Activated CD4-positive, alpha-beta T cell treated with anti-CD3 and anti-CD28 coated beads, Interleukin-2, amount 50 U/mL, for 16 hours (primary cell): Measurements from ENCODE around the gene C19orf47.
"Not testable (repeated sequence)": the region's sequence is repeated elsewhere in the genome, so short reads cannot be mapped to it uniquely, and the experiment has no call there.

Source experiments
- DNase-seq: peaks from one replicate; pipeline ENCODE4 v3.0.0-alpha.2; 2020

C19orf47 gene

DNA sequence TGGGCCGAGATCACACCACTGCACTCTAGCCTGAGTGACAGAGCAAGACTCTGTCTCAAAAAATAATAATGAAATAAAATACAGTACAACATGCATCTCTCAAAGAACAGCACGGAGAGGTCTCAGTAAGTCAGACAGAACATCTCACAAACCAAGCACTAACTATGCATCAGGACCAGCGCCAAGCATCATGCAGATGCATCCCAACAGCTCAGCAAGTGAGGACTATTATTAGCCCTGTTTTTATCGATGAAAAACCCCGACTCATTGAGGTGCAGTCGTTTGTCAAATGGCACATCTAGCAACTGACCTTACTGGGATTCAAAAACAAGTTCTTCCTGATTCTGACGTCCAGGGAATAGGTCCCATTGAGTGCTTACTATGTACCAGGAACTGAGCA, 3.8 kb downstream of the C19orf47 start:
- no peak for DNase-seq

DNA sequence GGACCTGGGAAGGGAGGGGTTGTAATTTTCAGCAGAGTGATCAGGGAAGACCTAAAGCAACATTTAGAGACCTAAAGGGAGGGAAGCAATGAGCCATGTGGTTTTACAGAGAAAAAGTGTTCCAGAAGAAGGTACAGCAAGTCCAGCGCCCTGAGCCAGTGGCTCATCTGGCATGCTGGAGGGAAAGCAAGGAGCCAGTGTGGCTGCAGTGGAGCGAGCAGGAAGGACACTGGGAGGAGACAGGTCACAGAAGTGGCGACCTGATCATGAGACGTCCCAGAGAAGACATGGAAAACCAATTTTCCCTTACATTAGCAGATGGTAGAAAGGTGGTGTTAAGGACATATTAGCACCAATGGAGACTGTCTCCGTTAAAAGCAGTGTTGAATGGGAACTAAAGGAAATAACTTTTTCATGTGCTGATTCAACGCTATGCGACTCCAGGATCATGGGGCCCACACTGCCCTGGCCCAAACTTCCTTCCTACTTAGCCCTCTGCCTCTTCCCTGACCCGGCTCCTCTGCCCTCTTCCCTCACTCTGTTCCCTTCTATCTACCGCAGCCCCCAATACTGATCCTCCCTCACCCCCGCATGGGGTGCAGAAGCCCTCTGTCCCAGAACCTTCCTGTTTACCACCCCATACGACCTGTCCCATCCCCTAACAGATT, 5.4 kb downstream of the C19orf47 start:
- DNase-seq, result no peak

DNA sequence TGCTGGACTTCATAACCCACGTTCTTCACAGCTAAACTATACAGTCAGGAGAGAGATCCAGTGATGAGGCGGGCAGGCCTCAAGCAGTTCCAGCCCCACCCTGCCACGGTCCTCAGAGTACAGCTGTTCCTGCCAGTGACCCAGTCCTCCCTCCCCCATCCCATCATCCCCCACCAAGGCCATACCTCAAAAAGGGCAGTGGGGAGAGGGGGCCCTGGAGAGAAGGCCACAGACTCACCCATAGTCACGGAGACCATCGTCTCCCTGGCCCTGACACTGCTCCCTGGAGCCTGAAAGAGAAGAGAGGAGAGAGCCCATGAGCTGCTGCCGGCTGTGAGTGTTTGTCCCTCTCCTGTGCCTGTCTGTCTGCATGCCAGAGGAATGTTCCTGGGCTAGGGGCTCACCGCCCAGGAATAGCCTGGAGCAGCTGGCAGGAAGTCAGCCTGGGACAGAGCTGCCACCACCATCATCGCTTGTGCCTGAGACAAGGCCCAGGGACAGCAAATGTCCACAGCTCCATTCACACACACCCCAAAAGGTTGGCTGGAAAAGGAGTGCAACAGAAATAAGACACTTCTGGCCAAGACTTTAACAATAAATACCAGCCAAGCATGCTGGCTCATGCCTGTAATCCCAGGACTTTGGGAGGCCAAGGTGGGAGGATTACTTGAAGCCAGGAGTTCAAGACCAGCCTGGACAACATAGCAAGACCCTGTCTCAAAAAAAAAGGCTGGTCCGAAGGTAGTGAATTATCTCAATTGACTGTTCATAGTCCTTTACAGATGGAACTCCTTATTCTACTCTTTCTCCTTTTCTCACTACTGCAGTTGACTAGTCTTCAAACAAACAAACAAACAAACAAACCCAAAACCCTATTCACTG, 6.4 kb downstream of the C19orf47 start:
- no peak for DNase-seq

DNA sequence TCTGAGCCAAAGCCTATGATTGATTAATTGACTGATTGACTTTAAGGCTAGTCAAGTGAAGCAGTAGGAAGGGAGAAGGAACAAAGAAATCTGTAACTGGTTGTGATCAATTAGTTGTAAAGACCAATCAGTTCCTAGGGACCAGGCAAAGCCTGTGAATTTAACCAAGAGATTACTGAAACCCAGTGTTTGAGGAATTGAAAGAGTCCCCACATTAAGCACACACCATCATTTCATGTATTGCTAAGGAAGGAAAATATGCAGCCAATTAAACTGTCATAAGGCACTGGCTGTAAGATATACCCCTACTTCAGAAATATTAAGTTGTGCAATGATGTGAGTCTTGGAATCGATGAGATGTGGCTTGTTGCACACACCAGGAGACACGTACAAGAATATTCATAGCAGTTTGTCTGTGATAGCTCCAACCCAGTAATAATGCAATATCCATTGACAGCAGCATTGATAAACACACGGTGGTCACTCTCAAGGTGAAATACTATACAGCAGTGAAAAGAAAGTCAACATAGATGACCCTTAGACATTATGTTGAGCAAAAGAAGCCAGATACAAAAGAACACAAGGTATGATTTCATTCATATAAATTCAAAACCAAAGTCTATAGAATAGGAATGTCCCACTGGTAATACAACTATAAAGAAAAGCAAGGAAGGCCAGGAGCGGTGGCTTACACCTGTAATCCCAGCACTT, 9.0 kb downstream of the C19orf47 start:
- DNase-seq, result no peak

DNA sequence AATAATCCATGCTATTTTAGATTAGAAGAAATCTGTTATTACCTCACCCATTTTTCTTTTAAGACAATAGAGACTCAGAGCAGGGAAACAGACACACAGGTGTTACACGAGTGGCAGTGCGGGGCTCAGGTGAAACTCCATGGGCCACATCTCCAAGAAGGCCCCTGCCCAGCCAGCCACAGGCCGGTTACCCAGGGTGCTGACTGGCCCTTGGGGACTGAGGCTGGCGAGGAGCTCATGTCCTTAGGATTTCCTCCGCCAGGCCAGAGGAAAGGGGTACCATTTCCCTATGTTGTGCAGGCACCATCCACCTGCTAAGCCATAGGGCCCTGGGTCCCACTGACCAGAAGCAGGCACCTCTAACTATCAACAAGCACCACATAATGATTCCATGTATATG, 10.6 kb downstream of the C19orf47 start:
- no peak for DNase-seq

DNA sequence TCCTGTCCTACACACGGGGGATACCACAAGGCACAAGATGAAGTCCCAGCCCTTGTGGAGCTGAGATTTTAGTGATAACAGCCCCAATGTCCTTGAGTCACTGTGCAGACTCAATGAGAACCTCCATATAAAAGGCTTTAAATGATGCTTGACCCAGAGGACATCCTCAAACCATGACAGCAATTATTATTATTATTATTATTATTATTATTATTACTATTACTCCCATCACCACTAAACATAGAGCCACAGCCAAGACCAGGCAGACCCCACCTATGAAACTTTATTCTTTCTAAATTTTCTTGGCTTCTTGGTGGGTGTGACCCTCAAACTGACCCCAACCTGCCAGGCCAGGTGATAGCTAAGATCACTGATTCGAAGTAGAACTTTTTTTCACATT, 11.1 kb downstream of the C19orf47 start:
- no peak for DNase-seq

DNA sequence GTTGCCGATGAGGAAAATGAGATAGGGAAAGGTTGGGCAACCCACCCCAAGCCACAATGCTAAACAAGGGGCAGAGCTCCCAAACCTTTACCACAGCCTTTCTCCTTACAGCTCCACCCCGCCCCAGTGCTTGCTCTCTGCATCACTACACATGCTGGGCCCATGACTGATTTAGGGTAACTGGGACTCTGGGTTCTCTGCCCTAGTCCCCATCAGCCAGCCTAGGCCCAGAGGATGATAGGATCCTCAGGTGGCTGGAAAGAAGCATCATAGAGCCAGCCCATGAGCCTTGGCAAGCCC, 11.6 kb downstream of the C19orf47 start:
- DNase-seq, result no peak

DNA sequence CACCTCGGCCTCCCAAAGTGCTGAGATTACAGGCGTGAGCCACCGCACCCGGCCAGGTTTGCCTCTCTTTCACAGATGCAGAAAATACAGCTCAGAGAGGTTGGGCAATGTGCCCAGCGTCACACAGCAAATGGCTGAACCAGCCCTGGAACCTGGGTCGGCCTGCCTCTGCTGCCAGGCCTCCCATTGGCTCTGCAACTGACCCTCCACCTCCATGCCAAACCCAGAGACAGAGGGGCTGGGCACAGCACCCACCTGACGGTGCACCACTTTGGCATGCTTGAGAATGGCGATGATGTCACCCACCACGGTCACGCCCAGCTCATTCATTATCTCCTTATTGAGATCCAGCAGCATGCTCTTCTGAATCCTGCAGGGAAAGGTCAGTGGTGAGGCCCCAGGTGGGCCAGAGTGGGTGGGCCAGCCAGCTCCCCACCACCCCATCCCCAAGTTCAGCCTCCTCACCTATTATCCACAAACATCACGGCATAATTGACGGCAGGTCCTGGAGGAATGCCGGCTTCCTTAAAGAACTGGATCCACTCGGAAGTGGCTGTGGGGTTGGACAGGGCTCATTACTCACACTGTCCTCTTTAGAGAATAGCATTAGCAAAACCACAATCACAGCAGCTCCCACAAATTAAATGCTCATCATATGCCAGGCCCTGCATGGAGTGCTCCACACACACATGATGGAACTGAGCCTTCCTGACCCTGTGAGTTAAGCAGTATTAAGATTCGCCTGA, 12.2 kb downstream of the C19orf47 start:
- no peak for DNase-seq

DNA sequence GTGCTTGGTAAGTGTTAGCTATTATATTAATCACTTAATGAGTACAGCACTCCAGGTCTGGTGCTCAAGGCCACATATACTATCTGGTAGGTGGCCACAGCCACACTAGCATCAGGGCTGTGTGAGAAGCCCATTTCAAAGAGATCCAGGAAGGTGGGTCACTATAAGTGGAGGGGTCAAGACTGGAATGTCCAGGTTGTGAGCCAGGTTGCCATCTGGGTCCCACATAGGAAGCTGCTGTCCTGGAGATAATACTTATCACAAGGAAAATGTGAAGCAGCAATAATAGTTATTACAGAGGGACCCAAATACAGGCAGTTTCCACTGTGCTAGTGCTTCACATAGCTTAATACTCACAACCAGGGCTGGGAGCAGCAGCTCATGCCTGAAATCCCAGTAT, 13.1 kb downstream of the C19orf47 start:
- no peak for DNase-seq

DNA sequence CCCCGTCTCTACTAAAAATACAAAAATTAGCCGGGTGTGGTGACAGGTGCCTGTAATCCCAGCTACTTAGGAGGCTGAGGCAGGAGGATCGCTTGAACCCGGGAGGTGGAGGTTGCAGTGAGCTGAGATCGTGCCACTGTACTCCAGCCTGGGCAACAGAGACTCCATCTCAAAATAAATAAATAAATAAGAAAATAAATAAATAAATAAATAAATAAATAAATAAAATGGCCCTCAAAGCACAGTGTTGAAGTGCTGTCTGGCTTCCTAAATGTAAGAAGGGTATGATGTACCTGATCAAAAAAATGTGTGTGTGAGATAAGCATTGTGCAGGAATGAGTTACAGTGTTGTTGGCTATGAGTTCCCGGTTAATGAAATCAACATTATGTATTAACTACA, 15.1 kb downstream of the C19orf47 start:
- DNase-seq, result not testable (repeated sequence)

DNA sequence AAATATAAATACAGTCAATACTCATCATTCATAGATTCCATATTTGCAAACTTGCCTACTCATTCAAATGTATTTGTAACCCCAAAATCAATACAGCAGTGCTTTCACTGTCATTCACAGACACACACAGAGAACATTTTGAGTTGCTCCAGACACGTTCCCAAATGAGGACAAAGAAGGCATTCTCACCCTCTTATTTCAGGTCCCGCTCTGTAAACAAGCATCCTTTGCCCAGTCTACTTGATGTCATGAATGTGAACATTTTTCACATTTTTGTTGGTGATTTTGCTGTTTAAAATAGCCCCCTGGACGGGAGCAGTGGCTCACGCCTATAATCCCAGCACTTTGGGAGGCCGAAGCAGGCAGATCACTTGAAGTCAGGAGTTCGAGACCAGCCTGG, 15.5 kb downstream of the C19orf47 start:
- DNase-seq, result no peak

DNA sequence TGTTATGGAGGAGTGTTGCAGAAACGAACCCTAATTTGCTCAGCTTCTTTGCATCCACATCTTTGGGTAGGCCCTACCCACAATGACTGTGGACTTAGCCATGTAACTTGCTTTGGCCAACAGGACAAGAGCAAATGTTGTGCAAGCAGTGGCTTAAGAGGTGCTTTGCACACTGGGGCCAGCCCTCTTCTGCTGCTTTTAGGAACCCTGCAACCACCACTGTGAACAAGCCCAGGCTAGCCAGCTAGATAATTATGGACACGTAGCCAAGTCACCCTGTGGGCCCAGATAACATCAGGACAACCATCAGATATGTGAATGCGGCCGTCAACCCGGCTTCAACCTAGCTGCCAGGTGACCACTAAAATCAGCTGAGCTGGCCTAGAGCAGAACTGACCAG, 17.1 kb downstream of the C19orf47 start:
- no peak for DNase-seq

DNA sequence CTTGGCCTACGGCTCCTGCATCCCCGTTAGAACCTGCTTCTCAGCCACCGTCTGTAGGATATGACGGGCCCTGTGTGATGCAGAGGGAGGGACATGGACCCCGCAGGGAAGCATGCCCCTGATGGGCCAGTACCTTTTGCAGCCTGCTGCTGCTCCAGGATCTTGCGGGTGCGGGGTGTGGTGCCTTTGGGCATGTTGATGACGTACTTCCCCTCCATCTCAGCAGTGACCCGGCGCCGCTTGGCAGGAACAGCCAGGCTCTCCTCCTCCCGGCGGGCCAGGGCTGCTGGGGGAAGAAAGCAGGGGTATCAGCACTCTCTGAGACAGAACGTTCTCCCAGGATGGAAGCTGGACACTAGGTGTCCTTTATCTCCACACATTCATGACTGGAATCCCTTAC, 22.0 kb downstream of the C19orf47 start:
- DNase-seq, result no peak

DNA sequence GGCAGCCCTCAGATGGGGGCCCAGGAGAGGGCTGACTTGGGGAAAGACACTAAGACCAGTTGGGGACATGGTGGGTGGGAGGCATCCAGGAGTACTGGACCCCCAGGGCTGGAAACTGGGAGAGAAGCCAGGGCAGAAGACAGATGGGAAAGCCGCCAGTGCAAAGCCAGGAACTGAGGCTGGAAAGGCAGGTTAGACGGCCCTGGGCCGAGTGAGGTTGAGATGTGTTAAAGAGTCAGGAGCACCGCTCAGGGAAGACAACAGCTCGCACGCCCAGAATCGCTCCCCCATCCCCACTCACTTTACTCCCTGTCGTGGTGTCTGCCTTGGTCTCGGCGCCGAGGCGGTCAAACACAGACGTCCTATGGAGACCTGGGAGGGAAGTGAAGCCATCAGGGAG, 24.5 kb downstream of the C19orf47 start:
- DNase-seq, result no peak

DNA sequence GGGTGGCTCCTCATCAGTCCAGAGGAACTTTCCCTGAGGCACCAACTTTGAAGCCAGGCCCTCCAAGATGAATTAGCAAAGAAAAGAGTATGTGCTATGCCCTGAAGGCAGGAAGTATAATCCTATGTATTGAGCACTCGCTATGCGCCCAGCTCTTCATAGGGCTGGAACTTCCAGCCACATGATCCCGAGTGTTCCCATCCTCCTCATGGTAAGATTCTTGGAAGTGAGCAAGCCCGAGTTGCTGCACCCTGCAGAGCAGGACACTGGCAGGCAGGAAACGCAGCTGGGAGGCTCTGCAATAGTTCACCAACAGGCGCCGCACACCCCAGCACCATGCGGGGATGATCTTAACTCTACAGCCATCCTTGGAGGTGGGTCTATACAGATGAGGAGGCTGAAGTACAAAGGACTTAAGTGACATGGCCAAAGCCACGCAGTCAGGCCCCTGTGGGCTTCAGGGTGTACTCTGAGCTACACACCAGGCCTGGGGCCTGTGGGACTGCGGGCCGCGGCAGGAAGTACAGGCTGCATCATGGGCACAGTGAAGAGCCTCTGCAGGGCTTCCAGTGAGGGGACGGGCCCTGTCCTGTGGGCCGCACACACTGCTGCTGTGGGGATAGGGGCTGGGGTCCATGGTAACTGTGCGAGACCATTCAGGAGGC, 25.1 kb downstream of the C19orf47 start:
- DNase-seq, result no peak

DNA sequence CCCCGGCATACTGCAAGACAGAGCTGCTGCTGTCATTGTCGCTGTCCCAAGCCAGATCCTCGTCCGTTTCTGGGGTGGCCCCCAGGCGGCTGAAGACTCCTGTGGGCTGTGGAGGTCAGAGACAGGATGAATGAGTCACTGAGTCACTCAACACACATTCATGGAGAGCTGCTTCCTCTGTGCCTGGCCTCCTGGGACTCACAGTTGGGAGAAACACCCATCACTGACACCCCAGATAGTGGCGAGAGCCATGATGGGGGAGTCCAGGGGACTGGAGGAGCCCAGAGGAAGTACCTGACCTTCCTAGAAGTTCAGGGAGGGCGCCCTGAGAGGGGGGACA, 26.0 kb downstream of the C19orf47 start:
- DNase-seq, result no peak

DNA sequence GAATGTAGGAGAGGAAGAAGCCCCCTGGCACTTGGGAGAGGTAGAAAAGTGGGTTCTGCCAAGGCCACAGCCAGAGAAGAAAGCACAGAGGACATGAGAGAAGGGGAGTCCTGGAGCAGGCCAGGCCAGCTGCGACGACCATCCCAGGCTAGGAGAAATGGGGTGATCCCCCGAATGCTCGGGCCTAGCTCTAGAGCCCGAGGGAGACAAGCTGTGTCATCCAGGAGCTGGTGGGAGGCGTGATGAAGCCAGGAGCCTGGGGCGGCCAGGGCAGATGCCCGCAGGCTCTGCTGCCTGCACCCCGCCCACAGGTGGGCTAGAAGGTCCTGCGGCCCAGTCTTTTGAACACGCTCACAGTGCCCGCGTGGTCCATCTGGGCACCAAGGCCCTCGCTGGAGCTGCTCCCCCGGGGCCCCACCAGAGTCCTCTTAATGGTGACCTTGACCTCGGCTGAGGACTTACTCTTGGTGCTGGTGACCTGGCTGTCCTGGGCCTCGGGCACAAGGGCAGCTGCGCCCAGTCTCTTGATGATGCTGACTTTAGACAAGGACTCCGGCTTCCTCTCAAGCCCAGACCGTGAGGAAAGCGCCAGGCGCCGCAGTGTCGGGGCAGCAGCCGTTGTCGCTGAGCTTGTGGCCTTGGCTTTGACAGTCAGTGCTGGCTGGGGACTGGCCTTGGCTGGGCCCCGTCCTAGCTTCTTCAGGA, 26.5 kb downstream of the C19orf47 start:
- no peak for DNase-seq

DNA sequence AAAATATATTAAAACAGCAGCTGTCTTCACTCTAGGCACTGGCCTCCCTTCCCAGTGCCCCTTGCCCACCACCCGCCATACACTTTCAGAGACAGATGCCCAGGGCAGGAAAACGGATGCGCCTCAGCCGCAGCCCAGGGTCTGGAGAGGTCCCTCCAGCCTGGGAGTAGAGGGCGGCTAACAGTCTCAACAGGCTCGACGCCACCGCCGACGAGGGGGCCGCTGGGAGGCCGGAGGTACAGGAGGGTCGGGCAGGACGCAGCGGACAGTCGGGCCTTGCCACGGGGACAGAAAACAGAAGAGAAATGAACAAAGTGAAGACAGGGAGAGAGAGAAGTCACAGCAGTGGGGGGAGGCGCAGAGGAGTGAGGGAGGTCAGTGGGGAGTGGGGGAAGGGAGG, 27.1 kb downstream of the C19orf47 start:
- DNase-seq, result no peak

DNA sequence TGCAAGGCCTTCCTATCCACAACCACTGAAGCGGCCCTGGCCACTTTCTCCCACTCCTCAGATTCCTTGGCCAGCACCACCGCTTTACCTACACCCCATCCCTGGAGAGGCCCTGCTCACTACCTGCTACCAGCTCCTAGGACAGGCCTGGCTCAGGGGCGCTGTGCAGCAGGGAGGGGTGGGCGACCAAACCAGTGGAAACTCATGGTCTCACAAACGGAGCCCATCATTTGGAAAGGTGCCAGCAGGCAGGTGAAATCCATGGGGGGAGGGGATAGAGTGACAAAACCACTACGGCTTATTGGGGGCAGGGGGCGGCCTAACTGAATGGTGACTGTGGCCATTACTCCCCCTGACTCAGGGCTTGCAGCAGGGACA, 27.6 kb downstream of the C19orf47 start:
- DNase-seq, result no peak

DNA sequence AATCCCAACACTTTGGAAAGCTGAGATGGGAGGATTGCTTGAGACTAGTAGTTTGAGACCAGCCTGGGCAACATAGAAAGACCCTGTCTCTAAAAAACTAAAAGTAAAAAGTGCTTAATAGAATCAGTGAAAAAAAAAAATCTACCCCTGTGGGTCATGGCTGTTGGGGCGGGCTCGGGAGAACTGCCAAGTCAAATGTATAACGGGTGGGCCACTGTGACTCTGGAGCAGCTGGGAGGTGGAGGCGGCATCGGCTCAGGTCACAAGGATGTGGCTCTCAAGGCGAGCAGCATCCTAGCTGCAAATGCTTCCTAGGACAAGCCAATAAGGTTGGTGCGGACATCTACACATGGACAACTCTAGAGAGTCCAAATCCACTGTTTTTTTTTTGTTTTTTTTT, 30.9 kb downstream of the C19orf47 start:
- DNase-seq, result no peak

DNA sequence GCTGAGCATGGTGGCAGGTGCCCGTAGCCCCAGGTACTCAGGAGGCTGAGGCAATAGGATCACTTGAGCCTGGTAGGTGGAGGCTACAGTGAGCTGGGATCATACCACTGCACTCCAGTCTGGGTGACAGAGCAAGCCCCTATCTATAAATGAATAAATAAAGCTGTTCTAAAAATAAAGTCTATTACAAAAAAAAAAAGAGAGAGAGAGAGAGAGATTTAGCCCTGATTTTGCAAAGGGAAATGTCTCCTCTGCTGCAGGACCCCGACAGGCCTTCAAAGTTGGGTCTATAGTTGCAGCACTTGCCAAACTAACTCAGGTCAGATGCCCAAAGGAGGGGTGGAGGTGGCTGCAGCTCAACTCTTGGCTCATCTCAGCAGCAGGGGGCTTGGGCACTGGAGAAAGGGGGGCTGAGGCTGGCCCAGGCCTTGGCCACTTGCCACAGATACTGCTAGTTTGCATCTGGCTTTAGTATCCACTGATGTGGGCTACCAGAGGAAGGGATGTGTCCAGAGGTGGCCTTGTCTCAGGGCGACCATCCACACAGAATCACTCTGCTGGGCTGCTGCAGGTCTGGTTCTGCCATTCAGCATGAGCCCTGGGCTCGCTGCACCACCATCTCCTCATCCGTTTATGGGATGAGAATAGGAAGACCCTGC, 32.3 kb downstream of the C19orf47 start:
- no peak for DNase-seq

DNA sequence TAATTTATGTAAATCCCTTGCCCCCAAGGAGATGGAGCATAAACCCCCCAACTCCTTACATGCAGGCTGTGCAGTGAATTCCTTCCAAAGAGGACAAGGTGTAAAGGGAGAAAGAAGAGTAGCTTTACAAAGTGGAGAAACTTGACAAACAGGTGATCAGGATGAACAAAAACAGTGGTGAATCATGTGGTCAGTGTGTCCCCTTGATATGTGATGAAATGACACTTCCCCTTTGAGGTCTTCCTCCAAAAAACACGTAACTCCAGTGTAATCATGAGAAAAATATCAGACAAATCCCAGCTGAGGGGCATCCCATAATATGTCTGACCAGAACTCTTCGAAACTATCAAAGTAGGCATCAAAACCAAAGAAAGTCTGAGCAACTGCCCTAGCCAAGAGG, 33.5 kb downstream of the C19orf47 start:
- no peak for DNase-seq
